OCI-LY3 (cell line): ENCODE data around the gene SVIL.

Experiments used
- EZH2phosphoT487 ChIP-seq: fragments of 200-600 bp; shearing (Covaris generic); IDR thresholded peaks from 2 replicates; pipeline ENCODE4 v1.6.1; 2018; ENCODE audit warnings: antibody characterized with exemption, mixed run types, low read depth
- TF ChIP-seq, protein P1 (sequence below): fragments of 200-600, 300-600 bp; sonication (generic); IDR thresholded peaks from 2 replicates; pipeline ENCODE4 v1.5.1; 2014; ENCODE audit warnings: antibody characterized with exemption, low read length, low read depth

DNA sequence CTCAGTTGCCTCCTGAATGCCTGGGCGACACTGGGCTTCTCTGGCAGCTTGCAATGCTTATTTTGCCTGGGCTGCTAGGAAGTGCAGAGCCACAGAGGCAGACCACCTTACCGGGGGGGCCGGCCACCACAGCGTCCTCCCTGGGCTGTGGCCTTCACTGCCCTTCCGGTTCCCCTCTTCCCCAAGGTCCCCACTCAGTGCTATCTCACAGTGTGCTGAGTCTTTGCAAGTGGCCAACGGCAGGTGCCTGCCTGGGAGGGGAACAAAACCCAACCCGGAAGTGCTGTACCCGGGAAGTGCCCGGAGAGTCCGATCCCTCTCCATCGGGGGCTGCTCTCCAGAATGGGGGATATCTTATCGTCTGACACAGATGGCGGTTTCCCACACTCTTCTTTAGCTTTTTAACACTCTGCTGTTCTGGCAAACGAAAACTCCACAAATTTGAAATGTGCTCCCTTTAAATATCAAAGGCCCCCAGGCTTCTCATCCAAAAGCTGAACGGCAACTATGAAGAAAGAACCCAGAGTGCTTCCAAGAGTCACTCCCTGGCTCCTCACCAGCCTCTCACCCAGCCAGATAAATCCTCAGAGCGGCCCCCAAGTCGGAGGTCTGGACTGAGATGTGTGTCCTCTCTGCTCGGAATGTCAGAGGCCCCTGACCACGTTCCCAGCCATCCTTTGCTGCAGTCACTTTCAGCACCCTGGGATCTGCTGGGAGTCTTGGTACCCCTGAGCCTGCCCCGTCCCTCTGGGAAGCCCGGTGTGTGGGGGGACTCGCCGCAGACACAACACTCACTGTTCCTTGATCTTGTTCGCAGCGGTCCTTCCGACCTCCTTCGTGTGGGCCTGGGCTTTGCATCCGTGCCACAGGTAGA is 165.1 kb downstream of the SVIL start:
- TF ChIP-seq, protein P1, sequence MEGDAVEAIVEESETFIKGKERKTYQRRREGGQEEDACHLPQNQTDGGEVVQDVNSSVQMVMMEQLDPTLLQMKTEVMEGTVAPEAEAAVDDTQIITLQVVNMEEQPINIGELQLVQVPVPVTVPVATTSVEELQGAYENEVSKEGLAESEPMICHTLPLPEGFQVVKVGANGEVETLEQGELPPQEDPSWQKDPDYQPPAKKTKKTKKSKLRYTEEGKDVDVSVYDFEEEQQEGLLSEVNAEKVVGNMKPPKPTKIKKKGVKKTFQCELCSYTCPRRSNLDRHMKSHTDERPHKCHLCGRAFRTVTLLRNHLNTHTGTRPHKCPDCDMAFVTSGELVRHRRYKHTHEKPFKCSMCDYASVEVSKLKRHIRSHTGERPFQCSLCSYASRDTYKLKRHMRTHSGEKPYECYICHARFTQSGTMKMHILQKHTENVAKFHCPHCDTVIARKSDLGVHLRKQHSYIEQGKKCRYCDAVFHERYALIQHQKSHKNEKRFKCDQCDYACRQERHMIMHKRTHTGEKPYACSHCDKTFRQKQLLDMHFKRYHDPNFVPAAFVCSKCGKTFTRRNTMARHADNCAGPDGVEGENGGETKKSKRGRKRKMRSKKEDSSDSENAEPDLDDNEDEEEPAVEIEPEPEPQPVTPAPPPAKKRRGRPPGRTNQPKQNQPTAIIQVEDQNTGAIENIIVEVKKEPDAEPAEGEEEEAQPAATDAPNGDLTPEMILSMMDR, result no peak
- TF ChIP-seq EZH2phosphoT487, result no peak
